HG02642 (cell line): ENCODE results near the gene PTPRN2.

ENCODE experiments used
- ATAC-seq: cut with Tn5 transposase; IDR thresholded peaks from one replicate; pipeline ENCODE4 v1.9.1; 2021; ENCODE audit warnings: mild to moderate bottlenecking; ENCODE audit not compliant: unreplicated experiment, poor library complexity

Gene PTPRN2

GRCh38 chr7:157870644-157871290 lies 716.9 kb downstream of the PTPRN2 start:
- no peak for ATAC-seq

GRCh38 chr7:157869793-157870192 lies 717.8 kb downstream of the PTPRN2 start:
- ATAC-seq = no peak

DNA sequence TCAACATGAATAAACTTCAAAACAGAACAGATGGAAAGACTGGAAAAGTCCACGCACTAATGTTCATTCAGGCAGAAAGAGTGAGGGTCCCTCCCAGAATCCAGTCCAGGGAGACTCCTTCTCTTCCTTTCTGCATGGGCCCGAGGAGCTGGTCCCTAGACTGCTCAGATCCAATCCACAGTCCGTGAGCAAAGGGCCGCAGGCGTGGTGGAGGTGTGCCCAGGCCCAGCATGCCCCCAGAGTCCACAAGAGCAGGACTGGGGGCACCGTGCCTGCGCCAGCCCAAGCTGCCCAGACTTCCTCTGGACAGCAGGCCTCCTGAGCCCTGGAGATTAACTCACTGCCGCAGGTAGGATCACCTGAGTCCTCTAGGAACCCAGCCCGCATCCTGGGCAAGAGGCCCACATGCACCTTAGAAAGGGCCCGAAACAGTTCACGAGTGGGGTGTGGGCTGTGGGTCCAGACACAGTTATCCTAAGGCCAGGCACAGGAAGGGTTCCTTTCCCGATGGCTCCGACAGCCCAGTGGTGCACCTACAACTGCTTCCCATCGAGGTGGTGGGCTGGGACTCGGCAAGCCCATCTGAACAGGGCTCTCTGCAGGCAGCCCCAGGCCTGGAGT lies 719.8 kb downstream of the PTPRN2 start:
- no peak for ATAC-seq

DNA sequence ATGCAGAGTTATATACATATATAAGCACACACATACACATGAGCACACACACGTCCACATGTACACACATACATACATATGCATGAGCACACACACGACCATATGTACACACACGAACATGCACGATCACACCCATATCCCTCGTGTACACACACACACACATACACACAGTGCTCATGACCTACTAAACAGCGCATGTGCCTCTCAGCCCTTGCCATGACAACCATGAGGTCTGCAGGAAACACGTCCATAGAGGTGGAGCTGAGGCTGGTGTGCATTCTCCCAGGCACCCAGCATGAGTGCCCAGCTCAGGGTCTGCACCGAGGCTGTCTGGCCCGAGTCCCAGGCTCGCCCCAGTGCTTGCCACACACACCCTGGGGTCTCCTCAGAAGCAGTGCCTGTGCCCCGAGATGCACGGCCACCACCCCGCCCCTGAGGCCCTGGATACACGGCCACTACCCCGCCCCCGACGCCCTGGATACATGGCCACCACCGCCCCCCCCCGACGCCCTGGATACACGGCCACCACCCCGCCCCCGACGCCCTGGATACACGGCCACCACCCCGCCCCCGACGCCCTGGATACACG lies 721.2 kb downstream of the PTPRN2 start:
- no peak for ATAC-seq

DNA sequence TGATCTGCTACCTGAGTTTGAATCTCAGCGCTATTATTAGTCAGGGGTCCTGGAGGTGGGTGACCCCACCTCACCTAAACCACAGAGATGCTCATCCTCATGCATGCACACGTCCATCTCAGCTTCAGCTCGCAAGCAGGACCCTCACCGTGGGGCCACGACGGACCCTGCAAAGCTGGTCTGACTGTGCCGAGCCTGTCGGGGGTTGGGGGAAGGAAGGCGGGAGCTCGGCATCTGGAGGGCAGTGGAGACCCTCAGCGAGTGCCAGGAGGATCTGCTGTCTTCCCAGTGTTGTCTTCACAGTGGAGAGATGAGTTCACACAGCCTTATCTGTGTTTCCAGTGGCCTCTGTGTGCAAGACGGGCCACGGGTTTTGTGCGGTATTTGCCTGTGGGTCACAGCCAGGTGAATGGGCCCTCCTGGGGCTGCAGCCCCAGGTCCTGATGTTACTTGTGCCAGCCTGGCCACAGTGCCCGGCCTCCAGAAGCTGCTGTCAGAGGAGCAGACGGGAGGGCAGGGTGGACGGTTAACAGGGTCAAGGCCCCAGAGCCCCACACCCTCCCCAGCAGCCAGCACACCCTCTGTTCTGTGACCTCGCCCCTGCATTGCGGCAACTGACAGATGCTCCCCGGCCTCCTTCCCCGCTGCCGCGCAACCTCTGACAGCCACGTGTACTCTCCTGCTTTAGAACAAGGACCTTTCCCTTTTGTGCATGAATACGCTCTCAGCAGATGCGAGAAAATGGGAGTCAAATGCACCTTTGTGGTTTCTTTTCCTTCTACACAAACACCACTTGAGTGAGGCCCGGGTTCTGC lies 722.1 kb downstream of the PTPRN2 start:
- no peak for ATAC-seq

GRCh38 chr7:157864911-157865310 lies 722.7 kb downstream of the PTPRN2 start:
- ATAC-seq = no peak

- no peak for ATAC-seq
Observed at GRCh38 chr7:157863906-157864810, 723.5 kb downstream of the PTPRN2 start.

DNA sequence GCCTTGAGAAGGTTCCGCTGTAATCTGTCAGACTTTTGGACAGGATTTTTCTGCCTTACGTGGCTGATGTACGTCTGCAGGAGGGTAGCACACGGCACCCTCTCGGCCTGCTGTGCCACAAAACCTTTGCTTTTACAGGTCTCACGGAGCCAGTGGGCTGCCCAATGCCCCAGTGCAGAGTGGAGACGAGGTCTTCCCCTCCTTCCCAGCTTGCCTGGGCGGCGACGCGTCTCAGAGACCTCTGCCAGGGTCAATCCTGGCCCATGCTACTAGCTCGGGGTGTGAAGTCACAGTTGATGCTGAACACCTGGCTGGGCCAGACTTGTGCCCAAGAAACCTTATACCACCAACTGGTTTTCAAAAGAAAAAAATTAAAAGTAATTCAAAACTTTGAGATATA lies 724.4 kb downstream of the PTPRN2 start:
- no peak for ATAC-seq

DNA sequence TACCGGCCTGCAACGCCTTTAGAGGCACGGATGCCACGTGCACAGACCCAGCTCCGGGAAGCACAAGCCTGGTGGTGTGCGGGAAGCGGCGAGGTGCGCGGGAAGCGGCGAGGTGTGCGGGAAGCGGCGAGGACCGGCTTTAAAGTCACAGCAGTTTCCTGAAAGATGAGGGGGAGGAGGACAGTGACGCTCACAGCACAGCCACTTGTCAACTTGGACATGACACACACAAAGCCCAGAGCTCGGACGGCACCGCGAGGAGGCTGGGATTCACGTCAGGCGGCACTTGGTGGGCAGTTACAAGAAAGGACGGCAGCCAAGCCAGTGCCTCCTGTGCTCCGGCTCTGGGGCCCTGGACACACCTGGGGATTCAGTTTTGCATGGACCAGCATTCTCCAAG lies 724.9 kb downstream of the PTPRN2 start:
- no peak for ATAC-seq

DNA sequence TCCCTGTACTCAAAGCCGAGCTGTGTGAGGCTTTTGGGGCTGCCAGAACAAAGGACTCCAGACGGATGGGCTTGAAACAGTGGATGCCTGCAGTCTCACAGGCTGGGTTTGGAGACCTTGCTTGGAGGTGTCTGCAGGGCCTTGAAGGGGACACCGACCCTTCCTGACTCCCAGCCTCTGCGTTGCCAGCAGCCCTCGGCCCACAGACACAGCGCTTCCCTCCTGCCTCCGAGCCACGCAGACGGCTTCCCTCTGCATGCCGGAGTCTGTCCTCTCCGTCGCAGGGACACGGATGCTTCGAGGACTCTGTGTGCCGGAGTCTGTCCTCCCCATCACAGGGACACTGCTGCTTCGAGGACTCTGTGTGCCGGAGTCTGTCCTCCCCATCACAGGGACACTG lies 726.1 kb downstream of the PTPRN2 start:
- ATAC-seq = no peak

GRCh38 chr7:157861031-157861491 lies 726.6 kb downstream of the PTPRN2 start:
- ATAC-seq = no peak

- no peak for ATAC-seq
Observed at GRCh38 chr7:157860406-157860805, 727.2 kb downstream of the PTPRN2 start.

DNA sequence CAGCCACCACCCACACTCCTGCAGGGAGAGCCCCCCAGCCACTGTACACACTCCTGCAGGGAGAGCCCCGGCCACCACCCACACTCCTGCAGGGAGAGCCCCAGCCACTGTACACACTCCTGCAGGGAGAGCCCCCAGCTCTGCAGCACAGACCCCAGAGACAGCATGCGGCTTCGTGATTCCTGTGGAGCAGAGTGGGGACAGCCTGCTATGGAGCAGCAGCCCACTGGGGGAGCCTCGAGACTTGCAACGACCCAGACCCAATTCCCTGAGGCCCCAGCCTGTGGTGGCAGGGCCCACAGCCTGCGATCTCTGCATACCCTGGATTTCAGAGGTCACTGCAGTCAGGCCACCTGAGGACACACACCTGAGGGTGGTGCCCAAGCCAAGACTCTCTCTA lies 727.7 kb downstream of the PTPRN2 start:
- no peak for ATAC-seq

DNA sequence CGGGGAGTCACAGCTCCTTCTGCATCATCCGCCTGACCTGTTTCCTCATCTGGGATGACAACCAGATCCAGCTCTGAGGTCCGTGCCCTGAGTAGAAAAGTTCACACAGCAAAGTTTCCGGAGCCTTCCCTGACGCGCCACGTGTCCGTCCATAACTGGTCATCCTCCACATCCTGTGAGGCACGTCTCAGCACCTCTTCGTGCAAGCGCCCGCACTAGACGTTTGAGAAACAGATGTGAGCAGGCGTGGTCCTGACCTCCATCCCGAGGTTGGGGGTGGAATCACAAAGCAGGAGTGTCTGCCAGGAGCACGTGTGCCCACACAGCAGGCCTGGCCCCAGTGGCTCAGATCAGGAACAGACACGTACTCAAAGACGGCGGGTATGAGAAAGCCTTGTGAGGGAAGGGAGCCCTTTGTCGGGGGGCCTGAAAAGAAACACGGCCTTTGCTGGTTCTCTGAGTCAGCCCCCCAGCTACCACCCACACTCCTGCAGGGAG lies 730.0 kb downstream of the PTPRN2 start:
- no peak for ATAC-seq

DNA sequence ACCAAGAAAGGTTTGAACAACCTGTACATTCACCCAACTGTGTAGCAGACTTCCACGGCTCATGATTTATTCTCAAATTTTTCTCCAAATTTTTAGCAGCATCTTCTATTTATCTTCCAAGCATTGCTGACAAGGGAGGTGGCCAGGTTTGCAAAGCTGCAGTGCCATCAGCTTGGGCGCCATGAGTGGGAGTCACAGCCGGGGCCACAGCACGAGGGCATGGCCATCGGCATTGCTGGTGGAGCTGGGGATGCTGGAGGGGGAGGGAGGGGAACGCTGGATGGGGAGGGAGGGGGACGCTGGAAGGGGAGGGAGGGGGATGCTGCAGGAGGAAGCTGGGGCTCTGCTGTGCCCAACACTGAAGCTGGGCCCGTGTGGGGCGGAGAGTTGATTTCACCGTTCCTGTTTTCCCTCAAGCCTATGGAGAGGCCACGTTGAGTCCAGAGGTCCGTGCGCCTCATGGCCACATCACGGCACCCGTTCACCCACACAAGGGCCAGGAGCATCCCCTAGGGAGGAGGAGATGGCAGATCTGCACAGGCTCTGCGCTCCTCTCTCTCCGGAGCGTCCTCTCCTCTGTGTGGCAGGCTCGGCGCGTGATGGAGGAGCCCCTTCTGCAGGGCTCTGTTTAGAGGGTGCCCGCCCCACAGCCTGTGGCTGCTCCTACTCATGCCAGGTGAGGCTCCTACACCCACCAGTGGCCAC lies 730.6 kb downstream of the PTPRN2 start:
- no peak for ATAC-seq

DNA sequence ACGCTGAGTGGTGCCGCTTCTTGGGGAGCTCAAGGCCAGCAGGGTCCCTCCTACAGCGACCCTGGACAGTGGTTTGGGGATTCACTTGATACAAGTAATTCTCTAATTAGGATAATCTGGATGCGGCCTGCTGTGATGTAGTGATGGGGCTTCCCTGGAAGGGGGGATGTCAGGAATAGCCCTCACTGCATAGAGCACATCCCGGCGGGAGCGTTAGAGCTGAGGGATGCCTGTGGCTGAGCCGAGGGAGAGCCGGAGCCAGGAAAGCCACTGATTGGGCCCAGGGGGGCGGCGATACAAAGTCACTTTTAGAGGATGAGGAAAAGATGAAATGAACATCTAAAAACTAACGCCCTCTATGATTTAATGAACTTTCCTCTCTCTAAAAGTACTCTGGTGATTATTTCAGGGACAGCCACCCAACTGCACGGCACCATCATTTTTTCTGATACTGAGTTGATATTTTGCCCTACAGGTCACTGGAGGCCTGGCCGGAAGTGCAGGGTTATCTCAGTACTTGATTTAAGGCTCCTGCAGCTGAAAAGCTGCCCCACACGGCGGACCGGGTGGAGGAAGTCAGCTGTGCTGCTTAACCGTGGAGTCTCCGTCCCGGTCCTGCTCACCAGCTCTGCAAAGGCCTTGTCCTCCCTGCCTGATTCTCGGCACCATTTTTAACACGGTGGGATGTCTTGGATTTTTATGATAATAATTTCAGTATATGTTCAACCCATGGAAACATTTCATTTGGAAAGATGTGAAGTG lies 732.0 kb downstream of the PTPRN2 start:
- ATAC-seq = no peak

- no peak for ATAC-seq
Observed at GRCh38 chr7:157855016-157855415, 732.6 kb downstream of the PTPRN2 start.

- no peak for ATAC-seq
Observed at GRCh38 chr7:157854066-157854891, 733.3 kb downstream of the PTPRN2 start.
